Loucy (cell line): Measurements from ENCODE around the gene SAMD5.

Source experiments
- H2AFZ ChIP-seq: fragments of 200-600 bp; sonication (generic); 2 replicates; pipeline ENCODE4 v1.6.0; 2016; ENCODE audit warnings: antibody characterized with exemption, mild to moderate bottlenecking, low read length, moderate library complexity
- H3F3A ChIP-seq: fragments of 200-600 bp; 2 replicates; pipeline ENCODE4 v1.6.0; 2016; ENCODE audit warnings: antibody characterized with exemption, low read depth, mild to moderate bottlenecking
- H3K27me3 ChIP-seq: fragments of 200-600 bp; sonication (generic); 2 replicates; pipeline ENCODE4 v1.6.1; 2014; ENCODE audit warnings: low read length, mild to moderate bottlenecking; ENCODE audit not compliant: insufficient read depth, poor library complexity, severe bottlenecking
- H3K36me3 ChIP-seq: fragments of 200-600 bp; sonication (generic); 2 replicates; pipeline ENCODE4 v1.6.1; 2016; ENCODE audit warnings: low read length; ENCODE audit not compliant: insufficient read depth
- H3K4me1 ChIP-seq: fragments of 200-600 bp; sonication (generic); 2 replicates; pipeline ENCODE4 v1.5.1; 2014; ENCODE audit warnings: low read length, mild to moderate bottlenecking; ENCODE audit not compliant: insufficient read depth, poor library complexity, severe bottlenecking
- H3K4me2 ChIP-seq: fragments of 200-600 bp; sonication (generic); 2 replicates; pipeline ENCODE4 v1.6.0; 2014; ENCODE audit warnings: antibody characterized with exemption, low read length, low read depth, mild to moderate bottlenecking; ENCODE audit not compliant: poor library complexity, severe bottlenecking
- H3K4me3 ChIP-seq: fragments of 200-600 bp; sonication (generic); 2 replicates; pipeline ENCODE4 v1.5.1; 2014; ENCODE audit warnings: low read length, mild to moderate bottlenecking, mixed read lengths; ENCODE audit not compliant: poor library complexity, severe bottlenecking
- H3K79me2 ChIP-seq: fragments of 200-600 bp; sonication (generic); 2 replicates; pipeline ENCODE4 v1.6.1; 2014; ENCODE audit warnings: low read length; ENCODE audit not compliant: insufficient read depth
- H3K9ac ChIP-seq: fragments of 200-600 bp; sonication (generic); 2 replicates; pipeline ENCODE4 v1.6.0; 2014; ENCODE audit warnings: mild to moderate bottlenecking, low read depth, low read length, moderate library complexity; ENCODE audit not compliant: poor library complexity, severe bottlenecking
- H3K9me2 ChIP-seq: fragments of 200-600 bp; sonication (generic); replicated peaks from 2 replicates; pipeline ENCODE4 v1.6.1; 2016; ENCODE audit warnings: low read depth, low read length, mixed read lengths
- H3K9me3 ChIP-seq: fragments of 200-600 bp; sonication (generic); 2 replicates; pipeline ENCODE4 v1.6.1; 2014; ENCODE audit warnings: mild to moderate bottlenecking, antibody characterized with exemption, low read length, low read depth; ENCODE audit not compliant: insufficient read depth
- H4K20me1 ChIP-seq: fragments of 200-600 bp; sonication (generic); 2 replicates; pipeline ENCODE4 v1.6.0; 2014; ENCODE audit warnings: antibody characterized with exemption, low read length, mild to moderate bottlenecking; ENCODE audit not compliant: insufficient read depth, poor library complexity, severe bottlenecking
- CTCF ChIP-seq: fragments of 200-600 bp; sonication (generic); conservative IDR thresholded peaks from 2 replicates; pipeline ENCODE4 v1.5.1; 2014; ENCODE audit warnings: mild to moderate bottlenecking, antibody characterized with exemption, low read length
- EZH2phosphoT487 ChIP-seq: fragments of 200-600 bp; IDR thresholded peaks from 2 replicates; pipeline ENCODE4 v1.6.1; 2018; ENCODE audit warnings: antibody characterized with exemption, mild to moderate bottlenecking, moderate library complexity, borderline replicate concordance

The SAMD5 gene

DNA sequence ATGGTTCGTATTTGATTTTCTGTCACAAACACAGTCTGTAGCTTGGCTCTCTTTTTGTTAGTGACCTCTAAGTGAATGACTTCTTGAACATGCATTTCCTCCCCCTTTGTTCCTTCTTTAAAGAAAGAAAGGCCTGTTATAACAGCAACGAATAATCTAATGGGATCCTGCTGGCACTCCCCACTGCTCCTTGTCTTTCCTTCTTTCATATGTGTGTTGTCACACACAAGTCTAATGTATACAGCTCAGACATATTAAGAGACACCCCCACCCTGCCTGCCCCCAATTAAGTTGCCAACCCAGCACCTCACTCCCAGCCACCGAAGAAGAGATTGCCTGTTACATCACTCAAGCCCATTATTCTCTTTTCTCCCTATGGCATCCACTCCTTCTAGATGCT, 4.9 kb upstream of the SAMD5 start:
- TF ChIP-seq EZH2phosphoT487: no peak
- no peak for TF ChIP-seq CTCF
- Histone ChIP-seq H3K4me1 (no peaks in the 10 kb centered on the region), H2AFZ (no peak overlapping the region), H3K4me2 (no peak overlapping the region), H3K9ac (no peak overlapping the region), H3K36me3 (no peaks in the 10 kb centered on the region), H3K79me2 (no peaks in the 10 kb centered on the region), H4K20me1 (no peaks in the 10 kb centered on the region), H3K4me3 (no peak overlapping the region), H3K9me3 (no peaks in the 10 kb centered on the region), H3F3A (no peaks in the 10 kb centered on the region), H3K9me2 (no peaks in the 10 kb centered on the region), H3K27me3 (no peaks in the 10 kb centered on the region)

DNA sequence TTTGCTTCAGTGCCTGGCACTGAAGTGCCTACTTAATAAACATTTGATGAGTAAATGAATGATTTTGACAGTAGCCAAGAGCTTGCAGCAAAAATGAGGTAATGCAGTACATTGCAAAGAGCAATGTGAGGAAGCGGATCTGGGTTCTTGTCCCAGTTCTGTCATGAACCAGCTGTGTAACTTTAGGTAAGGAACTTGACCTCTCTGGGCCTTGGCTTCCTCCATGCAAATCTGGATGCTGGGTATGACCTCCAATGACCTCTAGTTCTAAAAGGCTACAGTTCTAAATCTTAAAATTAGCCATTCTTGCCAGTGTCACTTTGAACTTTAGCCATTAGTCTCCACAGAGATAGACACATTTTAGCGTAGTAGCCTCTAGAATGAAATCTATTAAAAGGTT, 3.6 kb upstream of the SAMD5 start:
- H3K9ac ChIP-seq: no peak overlapping the region
- H3K27me3 ChIP-seq: no peaks in the 10 kb centered on the region
- H4K20me1 ChIP-seq: no peaks in the 10 kb centered on the region
- TF ChIP-seq EZH2phosphoT487: no peak
- TF ChIP-seq CTCF: no peak
- H3F3A ChIP-seq: no peaks in the 10 kb centered on the region
- H3K79me2 ChIP-seq: no peaks in the 10 kb centered on the region
- H3K36me3 ChIP-seq: no peaks in the 10 kb centered on the region
- H3K4me1 ChIP-seq: no peaks in the 10 kb centered on the region
- no peak overlapping the region for H2AFZ ChIP-seq
- no peaks in the 10 kb centered on the region for H3K9me2 ChIP-seq
- no peak overlapping the region for H3K4me2 ChIP-seq
- no peaks in the 10 kb centered on the region for H3K9me3 ChIP-seq
- no peak overlapping the region for H3K4me3 ChIP-seq

- H3K36me3 ChIP-seq: no peaks in the 10 kb centered on the region
- no peaks in the 10 kb centered on the region for H3K9me3 ChIP-seq
- H3F3A ChIP-seq: no peaks in the 10 kb centered on the region
- no peak overlapping the region for H2AFZ ChIP-seq
- no peaks in the 10 kb centered on the region for H3K79me2 ChIP-seq
- H3K4me1 ChIP-seq: no peaks in the 10 kb centered on the region
- no peaks in the 10 kb centered on the region for H3K9me2 ChIP-seq
- no peak overlapping the region for H3K4me2 ChIP-seq
- H3K27me3 ChIP-seq: no peaks in the 10 kb centered on the region
- TF ChIP-seq CTCF (no peak), EZH2phosphoT487 (no peak)
- H4K20me1 ChIP-seq: no peaks in the 10 kb centered on the region
- no peak overlapping the region for H3K4me3 ChIP-seq
- no peak overlapping the region for H3K9ac ChIP-seq
These were observed 1.8 kb upstream of the SAMD5 start for GRCh38 chr6:147506704-147507114.
